Activated T-cell treated with anti-CD3 and anti-CD28 coated beads for 24 hours (primary cell): ENCODE results near the gene IL25.
A peak's percentile ranks its signal among the peaks of the same experiment; 100 is the strongest.
"Not testable (repeated sequence)": the region's sequence is repeated elsewhere in the genome, so short reads cannot be mapped to it uniquely, and the experiment has no call there.

Experiments
- DNase-seq: peaks from one replicate; pipeline ENCODE4 v3.0.0-alpha.2; 2020; ENCODE audit warnings: low read depth

Gene IL25

DNA sequence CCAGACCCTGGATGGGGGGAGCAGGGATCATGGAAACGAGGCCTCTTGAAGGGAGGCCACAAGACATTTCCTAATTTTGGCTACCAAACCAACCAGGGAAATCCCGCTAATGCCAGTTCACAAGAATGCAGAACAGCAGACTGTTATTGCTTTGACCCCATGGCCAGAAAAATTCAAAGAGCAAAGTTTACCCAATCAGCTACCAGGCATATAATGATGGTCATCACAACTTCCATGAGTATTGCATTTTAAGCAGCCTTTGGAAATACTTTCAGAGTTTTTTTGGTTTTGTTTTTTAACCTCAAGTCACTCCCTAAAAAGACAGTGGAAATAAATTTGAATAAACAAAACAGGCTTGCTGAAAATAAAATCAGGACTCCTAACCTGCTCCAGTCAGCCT, at the start of gene IL25:
TSS of gene IL25 (plus strand) at position 301 of the 400 bp plus-strand sequence.
- no peak for DNase-seq

DNA sequence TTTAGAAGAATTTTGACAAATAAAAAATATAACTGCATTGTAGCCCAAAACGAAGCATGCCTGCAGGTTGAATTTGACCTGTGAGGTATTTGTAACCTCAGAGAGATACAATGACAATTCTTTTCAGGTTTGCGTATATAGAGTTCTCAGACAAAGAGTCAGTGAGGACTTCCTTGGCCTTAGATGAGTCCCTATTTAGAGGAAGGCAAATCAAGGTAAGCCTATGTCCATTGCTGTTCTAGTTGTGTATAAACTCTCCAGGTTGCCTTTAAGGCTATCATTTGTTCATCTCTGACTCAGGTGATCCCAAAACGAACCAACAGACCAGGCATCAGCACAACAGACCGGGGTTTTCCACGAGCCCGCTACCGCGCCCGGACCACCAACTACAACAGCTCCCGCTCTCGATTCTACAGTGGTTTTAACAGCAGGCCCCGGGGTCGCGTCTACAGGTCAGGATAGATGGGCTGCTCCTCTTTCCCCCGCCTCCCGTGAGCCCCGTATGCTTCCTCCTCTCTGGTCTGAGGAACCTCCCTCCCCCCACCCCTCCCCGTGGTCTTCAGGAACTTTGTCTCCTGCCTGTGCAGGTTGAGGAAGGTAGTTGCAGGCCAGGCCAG, 48.7 kb upstream of the IL25 start:
- DNase-seq, result no peak

DNA sequence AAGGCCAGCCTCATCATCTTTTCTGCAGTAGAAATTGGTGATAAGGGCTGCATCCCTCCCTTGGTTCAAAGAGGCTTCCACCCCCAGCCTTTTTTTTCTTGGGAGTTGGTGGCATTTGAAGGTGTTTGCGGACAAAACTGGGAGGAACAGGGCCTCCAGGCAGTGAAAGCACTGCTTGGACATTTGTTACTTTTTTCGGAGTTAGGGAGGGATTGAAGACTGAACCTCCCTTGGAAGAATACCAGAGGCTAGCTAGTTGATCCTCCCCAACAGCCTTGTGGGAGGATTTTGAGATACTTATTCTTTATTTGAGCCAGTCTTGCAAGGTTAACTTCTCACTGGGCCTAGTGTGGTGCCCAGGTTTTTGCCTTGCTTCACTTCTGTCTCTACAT, 48.2 kb upstream of the IL25 start:
- DNase-seq, result no peak

DNA sequence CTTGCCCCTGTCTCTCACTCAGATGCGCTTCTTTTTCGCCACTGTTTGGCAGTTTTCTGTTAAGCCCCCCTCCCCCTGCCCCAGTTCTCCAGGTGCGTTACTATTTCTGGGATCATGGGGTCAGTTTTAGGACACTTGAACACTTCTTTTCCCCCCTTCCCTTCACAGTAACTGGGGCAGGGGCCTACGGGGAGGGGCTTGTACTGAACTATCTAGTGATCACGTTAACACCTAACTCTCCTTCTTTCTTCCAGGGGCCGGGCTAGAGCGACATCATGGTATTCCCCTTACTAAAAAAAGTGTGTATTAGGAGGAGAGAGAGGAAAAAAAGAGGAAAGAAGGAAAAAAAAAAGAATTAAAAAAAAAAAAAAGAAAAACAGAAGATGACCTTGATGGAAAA, 47.6 kb upstream of the IL25 start:
- DNase-seq, result no peak

DNA sequence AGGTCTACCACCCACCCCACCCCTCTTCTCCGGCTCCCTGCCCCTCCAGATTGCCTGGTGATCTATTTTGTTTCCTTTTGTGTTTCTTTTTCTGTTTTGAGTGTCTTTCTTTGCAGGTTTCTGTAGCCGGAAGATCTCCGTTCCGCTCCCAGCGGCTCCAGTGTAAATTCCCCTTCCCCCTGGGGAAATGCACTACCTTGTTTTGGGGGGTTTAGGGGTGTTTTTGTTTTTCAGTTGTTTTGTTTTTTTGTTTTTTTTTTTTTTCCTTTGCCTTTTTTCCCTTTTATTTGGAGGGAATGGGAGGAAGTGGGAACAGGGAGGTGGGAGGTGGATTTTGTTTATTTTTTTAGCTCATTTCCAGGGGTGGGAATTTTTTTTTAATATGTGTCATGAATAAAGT, 46.9 kb upstream of the IL25 start:
- not testable (repeated sequence) for DNase-seq

DNA sequence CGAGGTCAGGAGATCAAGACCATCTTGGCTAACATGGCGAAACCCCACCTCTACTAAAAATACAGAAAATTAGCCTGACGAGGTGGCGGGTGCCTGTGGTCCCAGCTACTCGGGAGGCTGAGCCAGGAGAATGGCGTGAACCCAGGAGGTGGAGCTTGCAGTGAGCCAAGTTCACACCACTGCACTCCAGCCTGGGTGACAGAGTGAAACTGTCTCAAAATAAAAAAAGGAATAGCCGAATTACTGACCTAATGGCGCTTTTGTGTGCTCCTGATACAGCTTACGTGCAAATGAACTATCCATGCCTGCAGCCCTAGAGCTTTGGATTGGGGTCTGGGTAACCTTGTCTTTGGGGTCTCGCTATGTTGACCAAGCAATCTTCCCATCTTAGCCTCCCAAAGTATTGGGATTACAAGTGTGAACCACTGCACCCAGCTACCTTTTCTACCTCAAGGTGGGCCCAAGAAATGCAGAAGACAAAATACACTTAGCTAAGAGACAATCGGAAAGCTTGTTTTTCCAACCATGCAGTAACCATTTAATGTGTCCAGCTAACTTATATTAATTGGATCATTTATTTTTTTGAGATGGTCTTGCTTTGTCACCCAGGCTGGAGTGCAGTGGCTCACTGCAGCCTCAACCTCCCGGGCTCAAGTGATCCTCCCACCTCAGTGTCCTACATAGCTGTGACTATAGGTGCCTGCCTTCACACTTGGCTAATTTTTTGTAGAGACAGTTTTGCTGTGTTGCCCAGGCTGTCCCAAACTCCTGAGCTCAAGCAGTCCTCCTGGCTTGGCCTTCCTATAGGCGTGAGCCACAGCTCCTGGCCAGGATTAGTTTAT, 45.9 kb upstream of the IL25 start:
- no peak for DNase-seq

DNA sequence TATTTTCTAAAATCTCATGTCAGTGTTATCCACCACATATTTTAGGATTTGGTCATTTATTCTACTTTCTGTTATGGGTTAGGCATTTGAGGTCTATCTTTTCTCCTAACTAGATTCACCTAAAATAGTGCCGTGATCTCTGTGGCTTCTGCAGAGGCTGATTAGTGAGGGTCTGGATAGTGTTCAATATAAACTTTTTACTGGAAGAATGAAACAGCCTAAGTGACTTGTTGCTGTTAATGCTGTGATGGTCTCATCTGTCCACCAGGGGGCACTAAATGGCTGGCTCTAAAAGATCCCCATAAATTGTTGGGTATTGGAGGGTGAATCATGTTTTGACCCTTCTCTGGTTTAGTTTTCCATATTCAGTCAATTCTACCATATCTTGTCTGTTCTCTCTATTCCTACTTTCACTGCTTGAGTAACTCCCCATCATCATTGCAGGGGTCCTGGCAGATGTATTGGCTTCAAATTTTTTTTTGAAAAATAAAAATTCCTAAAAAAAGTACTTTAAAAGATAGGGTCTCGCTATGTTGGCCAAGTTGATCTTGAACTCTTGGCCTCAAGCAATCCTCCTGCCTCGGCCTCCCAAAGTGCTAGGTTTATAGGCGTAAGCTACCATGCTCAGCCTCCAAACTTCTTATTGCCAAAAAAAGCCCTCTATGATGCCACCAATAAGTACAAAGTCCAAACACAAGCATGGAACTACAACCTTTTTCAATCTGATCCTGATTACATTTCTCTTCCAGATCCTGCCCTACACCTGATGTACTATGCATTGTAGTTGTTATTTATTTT, 44.5 kb upstream of the IL25 start:
- DNase-seq, result peak; percentile 67

DNA sequence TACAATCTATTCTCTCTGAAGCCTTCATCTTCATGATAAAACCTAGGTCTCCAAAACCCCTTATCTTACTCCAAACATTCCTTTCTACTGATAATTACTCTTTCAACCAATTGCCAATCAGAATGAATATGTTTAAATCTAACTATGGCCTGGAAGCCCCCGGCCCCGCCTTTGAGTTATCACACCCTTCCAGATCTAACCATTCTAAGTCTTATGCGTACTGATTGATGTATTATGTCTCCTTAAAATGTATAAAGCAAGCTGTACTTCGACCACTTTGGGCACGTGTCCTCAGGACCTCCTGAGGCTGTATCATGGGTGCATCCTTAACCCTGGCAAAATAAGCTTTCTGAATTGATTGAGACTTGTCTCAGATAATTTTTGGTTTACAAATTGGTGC, 37.0 kb upstream of the IL25 start:
- DNase-seq, result no peak

DNA sequence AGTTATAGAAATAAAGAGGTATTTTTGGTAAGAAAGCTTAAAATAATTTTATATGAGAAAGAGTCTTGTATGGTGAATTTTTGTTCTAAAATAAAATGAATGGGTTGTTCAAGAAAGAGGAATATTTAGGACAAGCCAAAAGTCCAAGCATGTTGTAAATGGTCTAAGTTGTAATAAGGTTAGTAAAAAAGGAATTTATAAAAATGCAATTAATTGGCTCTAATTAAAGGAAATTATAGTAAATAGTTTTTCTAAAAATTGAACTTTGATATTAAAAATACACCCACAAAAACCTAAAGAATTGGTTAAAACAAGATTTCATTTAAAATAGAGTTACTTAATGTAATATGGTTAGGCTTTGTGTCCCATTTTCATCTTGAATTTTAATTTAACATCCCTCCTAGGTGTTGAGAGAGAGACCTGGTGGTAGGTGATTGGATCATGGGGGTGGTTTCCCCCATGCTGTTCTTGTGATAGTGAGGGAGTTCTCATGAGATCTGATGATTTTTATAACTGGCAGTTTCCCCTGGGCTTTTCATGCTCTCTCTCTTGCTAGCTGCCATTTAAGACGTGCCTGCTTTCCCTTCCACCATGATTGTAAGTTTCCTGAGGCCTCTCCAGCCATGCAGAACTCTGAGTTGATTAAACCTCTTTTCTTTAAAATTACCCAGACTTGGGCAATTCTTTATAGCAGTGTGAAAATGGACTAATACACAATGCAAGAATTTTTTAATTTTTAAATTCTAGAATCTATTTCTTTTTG, 32.9 kb upstream of the IL25 start:
- DNase-seq, result no peak

DNA sequence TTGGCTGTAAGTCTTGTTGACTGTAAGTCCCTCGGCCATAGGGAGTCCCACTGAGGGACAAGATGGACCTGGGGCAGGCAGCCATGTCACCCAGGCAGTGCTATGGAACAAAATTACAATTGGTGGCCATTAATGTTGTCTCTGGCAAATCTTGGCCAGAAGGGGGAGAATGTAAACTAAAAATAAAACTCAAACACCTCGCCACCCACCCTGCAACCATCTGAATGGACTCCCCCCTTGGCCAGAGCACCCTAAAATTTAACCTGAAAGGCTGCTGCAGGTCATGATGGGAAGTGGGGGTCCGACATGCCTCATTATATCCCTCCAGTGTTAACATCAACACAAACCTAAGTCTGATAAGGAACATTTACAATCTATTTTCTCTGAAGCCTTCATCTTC, 28.1 kb upstream of the IL25 start:
- no peak for DNase-seq

DNA sequence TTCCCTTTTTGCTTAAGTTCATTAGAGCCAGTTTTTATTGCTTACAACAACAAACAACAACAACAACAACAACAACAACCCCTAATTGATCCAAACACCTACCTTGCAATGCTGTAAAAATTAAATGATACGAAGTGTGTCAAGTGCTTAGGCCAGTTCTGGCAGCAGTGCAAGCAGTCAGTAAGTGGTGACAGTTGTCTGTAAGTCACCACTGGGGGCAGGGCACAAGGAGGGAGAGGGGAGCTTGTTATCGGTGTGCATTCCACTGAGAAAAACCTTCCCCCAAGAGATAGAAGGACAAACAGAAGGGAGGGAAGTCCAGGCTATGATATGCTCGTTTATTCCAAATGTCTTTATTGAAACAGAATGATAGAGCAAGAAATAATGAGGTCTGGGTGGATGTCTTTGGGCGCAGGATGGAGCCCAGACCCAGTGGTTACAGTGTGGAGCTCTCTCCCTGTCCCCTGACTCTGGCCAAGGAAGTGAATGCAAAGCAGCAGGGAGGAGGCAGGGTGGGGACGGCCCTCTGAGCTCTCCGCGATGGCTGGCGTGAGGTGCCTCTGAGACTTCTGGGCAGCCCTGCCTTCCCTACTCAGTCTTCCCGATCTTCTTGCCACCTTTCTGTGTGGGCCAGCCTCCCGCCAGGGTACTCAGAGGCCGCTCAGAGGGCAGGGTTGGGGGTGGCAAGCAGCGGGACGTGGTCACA, 26.5 kb upstream of the IL25 start:
- no peak for DNase-seq

DNA sequence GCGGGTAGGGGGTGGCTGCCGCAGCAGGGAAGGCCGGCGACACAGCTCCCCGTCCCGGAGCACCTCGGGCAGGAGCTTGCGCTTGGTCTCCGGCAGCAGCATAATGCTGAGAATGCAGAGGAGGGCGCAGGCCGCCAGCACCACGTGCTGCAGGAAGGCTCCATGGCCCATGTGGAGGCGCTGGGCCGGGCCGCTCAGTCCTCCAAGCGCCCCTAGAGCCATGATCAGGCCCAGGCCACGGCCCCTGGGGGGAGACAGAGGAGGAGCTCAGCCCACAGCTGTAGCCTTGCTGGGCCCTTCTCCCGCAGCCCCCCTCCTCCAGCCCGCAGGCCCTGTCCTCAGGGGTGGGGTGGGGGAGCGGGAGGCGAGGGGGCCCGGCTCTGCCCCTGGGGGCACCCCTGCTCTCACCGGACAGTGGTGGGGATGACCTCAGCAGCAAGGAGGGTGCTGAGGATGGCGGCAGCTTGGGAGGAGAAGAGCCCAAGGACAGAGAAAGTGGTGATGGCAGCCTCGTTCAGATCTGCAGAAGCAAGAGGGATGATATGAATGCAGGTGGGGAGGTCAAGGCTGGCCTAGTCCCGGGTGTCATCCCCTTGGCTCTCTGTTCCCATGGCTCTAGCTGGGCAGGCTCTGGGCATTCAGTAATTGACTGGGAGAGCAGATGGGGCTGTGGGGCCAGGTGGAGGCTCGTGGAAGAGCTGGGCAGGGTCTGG, 25.8 kb upstream of the IL25 start:
- DNase-seq, result no peak

DNA sequence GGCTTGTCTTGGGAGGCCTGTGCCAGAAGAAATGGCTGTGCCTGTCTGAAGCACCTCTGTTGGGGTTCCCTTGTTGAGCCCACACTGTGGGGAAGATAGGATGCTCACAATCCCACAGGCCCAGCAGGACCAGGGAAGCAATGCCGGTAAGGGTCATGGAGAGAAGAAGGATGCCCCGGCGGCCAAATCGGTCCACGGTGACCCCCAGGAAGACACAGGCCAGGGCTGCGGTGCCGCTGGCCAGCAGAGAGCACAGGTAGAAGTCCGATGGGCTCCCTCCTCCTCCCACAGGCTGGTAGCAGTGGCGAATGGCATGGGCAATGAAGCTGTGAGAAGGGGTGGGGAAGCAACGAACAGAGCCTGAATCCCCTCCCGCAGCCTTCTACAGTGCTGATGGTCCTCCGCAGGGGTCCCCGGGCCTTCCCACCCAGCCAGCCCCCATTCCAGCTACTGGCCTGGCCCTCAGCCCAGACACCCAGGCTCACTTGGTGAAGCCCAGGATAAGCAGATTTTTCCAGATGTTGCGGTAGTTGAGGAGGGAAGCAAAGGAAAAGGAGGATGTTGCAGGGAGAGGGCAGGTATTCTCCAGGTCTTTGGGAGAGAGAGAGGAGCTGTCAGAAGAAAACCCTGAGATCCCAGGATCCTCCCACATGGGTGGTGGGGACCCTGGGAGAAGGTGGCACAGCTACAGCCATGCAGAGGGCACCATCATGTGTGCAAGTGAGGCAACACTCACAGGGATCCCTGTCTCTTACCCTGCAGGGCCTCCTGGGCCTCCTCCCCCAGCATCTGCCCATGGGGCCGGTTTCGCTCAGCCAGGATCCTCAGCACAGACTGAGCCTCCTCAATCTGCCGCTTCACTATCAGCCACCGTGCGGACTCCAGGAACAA, 25.0 kb upstream of the IL25 start:
- no peak for DNase-seq

DNA sequence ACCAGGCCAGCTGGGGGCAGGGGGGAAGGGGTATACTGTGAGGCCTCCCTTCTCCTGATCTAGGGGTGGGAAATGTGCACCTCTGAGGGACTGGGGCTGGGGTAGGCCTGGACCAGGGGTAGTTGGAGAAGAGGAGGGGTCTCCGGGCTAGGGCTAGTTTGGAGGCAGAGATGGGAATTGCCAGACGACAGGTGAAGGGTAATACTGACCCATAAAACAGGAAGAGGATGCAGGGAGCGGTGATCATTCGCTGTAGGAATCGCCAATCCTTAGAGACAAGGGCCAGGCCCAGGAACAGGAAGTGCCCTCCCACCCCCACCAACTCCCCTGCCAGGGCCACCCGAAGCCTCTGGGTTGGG, 24.3 kb upstream of the IL25 start:
- no peak for DNase-seq

DNA sequence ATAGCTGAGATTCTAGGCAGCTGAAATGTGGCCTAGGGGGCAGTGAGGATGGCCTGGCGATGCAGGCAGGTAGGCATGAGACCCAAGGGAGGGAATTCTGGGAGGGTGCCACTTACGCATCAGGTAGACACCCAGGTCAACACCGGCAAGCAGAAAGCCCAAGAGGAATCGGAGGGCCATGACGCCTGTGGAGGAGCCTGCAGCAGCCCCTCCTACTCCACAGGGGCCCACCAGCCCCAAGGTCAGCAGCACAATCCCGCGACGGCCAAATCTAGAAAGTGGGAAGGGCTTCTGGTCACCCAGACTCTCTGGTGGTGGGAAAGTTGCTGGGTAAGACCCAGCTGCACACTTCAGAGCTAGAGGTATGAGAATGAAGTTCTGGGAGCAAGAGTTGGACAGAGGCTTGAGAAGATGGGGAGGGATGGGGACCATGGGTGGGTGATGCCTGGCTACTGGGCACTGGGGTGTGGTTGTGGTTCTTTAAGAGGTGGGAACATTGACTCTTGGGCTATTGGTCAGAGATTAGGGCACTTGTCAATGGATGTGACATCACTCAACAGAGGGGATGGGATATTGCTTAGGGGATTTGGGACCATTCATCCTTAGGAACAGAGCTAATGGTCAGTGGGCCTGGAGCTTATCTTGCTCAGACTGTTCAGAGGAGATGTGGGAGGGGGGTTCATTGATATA, 23.3 kb upstream of the IL25 start:
- DNase-seq, result no peak

DNA sequence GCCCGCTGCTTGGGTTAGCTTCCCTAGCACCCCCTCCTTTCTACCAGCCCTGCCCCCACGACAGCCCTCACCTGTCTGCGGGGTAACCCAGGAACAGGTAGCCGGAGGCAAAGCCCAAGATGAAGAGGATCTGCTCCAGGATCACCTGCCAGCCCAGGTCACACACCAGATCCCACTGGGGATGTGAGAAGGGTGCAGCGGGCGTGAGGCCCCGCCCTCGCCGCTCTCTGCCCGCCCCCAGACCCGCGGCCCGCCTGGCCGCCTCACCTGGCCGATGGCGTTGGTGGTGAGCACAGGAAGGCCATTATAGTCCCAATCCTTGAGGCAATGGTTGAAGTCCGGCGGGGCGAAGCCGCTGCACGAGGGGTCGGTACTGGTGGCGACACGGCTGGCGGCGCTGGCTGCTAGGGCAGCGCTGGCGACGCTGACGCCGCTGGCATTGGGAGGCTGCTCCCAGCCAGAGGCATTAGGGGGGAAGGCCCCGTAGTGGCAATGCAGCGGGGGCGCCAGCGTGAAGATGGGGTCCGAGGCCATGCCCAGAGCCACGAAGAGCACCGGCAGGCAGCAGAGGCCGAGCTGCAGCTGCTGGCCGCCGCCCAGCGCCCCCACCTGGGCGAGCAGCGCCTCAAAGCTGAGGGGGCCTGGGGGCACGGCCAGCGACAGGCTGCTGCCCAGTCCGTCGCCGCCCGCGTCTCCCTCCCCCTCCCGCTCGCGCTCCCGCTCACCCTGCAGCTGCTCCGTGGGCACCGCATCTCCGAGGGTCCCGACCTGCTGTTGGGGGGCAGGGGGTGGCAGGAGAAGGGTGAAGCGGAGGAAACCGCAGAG, 20.7 kb upstream of the IL25 start:
- no peak for DNase-seq

DNA sequence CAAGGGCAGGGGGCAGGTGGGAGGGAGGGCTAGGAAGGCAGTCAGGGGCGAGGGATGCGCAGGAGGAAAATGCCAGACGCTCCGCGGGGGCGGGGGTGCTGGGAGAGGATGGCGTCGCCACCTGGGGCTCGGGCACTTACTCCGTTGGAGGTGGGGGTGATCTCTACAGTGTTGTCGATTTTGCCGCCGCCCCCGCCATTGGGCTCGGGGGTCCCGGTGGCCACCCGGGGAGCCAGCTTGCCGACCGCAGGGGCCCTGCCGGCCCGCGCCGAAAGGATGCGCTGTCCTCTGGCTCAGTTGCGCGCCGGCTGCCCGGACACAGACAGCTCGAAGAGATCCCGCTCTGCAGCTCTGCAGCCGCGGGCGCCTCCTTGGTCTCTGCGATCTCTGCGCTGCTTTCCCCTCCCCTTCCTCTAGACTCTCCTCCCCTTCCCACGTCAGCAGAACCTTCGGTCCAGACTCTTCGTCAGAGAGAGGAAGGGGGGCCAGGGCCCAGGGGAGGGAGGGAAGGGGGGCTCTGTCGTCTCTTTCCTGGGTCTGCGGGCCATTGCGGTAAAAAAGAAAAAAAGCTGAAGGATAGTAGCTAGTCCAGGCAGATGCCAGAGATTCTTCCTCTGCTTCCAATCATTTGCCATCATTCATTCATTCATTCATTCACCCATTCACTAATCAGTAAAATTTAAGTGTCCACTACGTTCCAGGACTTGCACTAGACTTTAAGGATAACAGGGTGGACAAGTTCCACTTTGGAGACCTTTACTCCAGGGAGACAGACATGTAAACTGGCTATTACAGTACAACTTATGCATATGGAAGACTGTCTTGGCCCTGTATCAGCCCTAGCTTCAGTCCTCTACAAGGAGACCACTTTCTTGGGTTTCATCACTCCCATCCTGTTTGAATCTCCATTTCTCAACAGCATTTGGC, 19.8 kb upstream of the IL25 start, which contains the start of gene SLC22A17:
TSS of gene SLC22A17 (minus strand) at position 382 of the 927 bp plus-strand sequence.
- DNase-seq, result peak; percentile 48
